Cardiac muscle cell (in vitro differentiated cells and primary cell): ENCODE results near the gene DLG1. TPM values are rescaled to one million over a fixed set of nuclear protein-coding genes. Genes with fewer than 3 reads are reported as not detected.

ENCODE experiments used
- DNase-seq, 2 donors: peaks; one replicate each; pipeline versions ENCODE4 v3.0.0 to v3.0.0-alpha.2; 2010 to 2017; ENCODE audit warnings: low read depth in 1 of 2, low spot score in 1 of 2
- H3K27ac ChIP-seq: fragments of 200-600 bp; sonication (generic); 2 replicates; pipeline ENCODE4 v1.5.1; 2016
- H3K27me3 ChIP-seq: fragments of 200-600 bp; sonication (generic); 2 replicates; pipeline ENCODE4 v1.6.0; 2016; ENCODE audit warnings: control low read depth
- H3K36me3 ChIP-seq: fragments of 200-600 bp; sonication (generic); 2 replicates; pipeline ENCODE4 v1.5.1; 2016; ENCODE audit warnings: control low read depth
- H3K4me1 ChIP-seq: fragments of 200-600 bp; sonication (generic); 2 replicates; pipeline ENCODE4 v1.8.1; 2017; ENCODE audit warnings: low read depth, mild to moderate bottlenecking, mixed run types
- H3K4me3 ChIP-seq: fragments of 200-600 bp; sonication (generic); 2 replicates; pipeline ENCODE4 v1.5.1; 2016; ENCODE audit warnings: mild to moderate bottlenecking
- H3K9me3 ChIP-seq: fragments of 200-600 bp; sonication (generic); 2 replicates; pipeline ENCODE4 v1.5.1; 2017; ENCODE audit warnings: low read depth, mild to moderate bottlenecking, control low read depth
- CTCF ChIP-seq: IDR thresholded peaks from 2 replicates; pipeline ENCODE4 v1.5.1; 2012; ENCODE audit warnings: low read depth, mild to moderate bottlenecking, low read length
- polyA plus RNA-seq: library from polyadenylated mRNA; unstranded; fragments of >200 nt; fragmentation: Nextera tagmentation; extraction: Ambion mirVana; gene quantifications from 2 replicates; pipeline ENCODE4 v1.2.1, GENCODE V29; 2016
- total RNA-seq: library from RNA; depleted of rRNA; stranded (reverse); fragments of >200 nt; gene quantifications from 2 replicates; pipeline ENCODE4 v1.2.3, GENCODE V29; 2016

Gene DLG1
- total and polyA plus RNA-seq, 2 experiments from 2014 or later: 42.8 to 61.4 TPM

DNA sequence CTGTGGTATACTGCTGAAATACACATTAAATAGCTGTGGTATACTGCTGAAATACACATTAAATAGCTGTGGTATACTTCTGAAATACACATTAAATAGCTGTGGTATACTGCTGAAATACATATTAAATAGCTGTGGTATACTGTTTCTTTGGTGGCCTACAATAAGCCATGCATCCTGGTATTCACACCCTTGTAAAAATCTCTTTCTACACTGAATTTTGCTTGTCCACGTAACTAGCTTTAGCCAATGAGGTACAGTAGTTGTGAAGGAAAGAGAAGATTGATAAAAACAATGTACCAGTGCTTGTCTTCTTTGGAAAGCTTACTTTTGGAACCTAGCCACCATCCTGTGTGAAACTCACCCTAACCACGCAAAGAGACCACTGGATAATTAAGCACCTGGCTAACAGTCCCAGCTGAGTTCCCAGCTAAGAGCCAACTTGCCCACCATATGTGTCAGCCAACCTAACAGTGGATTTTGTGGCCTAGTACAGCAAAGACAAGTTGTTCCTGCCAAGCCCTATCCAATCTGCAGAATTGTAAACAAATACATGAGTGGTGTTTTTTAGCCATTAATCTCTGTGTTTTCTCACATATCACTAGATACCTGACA, 165.4 kb downstream of the DLG1 start:
- Histone ChIP-seq H3K9me3 (no peaks in the 10 kb centered on the region), H3K36me3 (peaks cover 32% of the 10 kb centered on the region), H3K4me1 (peaks cover 11% of the 10 kb centered on the region), H3K27ac (peak overlapping the region; percentile 49), H3K27me3 (no peaks in the 10 kb centered on the region), H3K4me3 (no peak overlapping the region)
- DNase-seq: no peak
- TF ChIP-seq CTCF: no peak

- Histone ChIP-seq H3K4me3 (no peak overlapping the region), H3K27me3 (no peaks in the 10 kb centered on the region), H3K4me1 (no peaks in the 10 kb centered on the region), H3K36me3 (peaks cover 15% of the 10 kb centered on the region), H3K27ac (no peak overlapping the region), H3K9me3 (no peaks in the 10 kb centered on the region)
- peak in 1 of 2 donors; percentile 41 for DNase-seq
- TF ChIP-seq CTCF: no peak
These were observed 172.8 kb downstream of the DLG1 start for GRCh38 chr3:197125636-197126035.

GRCh38 chr3:197124713-197125112, 173.7 kb downstream of the DLG1 start:
- H3K4me1 ChIP-seq: no peaks in the 10 kb centered on the region
- no peak overlapping the region for H3K27ac ChIP-seq
- H3K36me3 ChIP-seq: peaks cover 5% of the 10 kb centered on the region
- no peaks in the 10 kb centered on the region for H3K9me3 ChIP-seq
- H3K27me3 ChIP-seq: no peaks in the 10 kb centered on the region
- TF ChIP-seq CTCF: no peak
- peak in 1 of 2 donors; percentile 41 for DNase-seq
- H3K4me3 ChIP-seq: no peak overlapping the region

- Histone ChIP-seq H3K27ac (no peak overlapping the region), H3K4me3 (no peak overlapping the region), H3K27me3 (no peaks in the 10 kb centered on the region), H3K9me3 (no peaks in the 10 kb centered on the region), H3K36me3 (peaks cover 5% of the 10 kb centered on the region), H3K4me1 (no peaks in the 10 kb centered on the region)
- no peak for TF ChIP-seq CTCF
- no peak for DNase-seq
These were observed 176.0 kb downstream of the DLG1 start for GRCh38 chr3:197122394-197122793.

- no peak for TF ChIP-seq CTCF
- Histone ChIP-seq H3K4me3 (no peak overlapping the region), H3K27ac (no peak overlapping the region), H3K36me3 (peaks cover 10% of the 10 kb centered on the region), H3K9me3 (no peaks in the 10 kb centered on the region), H3K4me1 (no peaks in the 10 kb centered on the region), H3K27me3 (no peaks in the 10 kb centered on the region)
- DNase-seq: no peak
These were observed 181.3 kb downstream of the DLG1 start for GRCh38 chr3:197117114-197117513.
